Hindlimb muscle (tissue), 1 donor: ENCODE measurements around the gene CD33. TPM values are rescaled to one million over a fixed set of nuclear protein-coding genes. Genes with fewer than 3 reads are reported as not detected.

Experiments used
- DNase-seq: peaks from one replicate; pipeline ENCODE4 v3.0.0-alpha.2; 2013
- polyA plus RNA-seq: library from polyadenylated mRNA; unstranded; fragments of 120-200 nt; gene quantifications from one replicate; pipeline ENCODE4 v1.2.1, GENCODE V29; 2013; ENCODE audit not compliant: insufficient read length

The CD33 gene
- polyA plus RNA-seq, 1 donor = 4.1 TPM

- DNase-seq = peak; percentile 36
Observed at GRCh38 chr19:51259348-51260245, 34.7 kb downstream of the CD33 start.

GRCh38 chr19:51263808-51264207, 38.9 kb downstream of the CD33 start:
- no peak for DNase-seq

GRCh38 chr19:51271067-51271466, 46.2 kb downstream of the CD33 start:
- DNase-seq = no peak

GRCh38 chr19:51272183-51272810, 47.4 kb downstream of the CD33 start:
- no peak for DNase-seq

GRCh38 chr19:51274049-51274770, 49.3 kb downstream of the CD33 start:
- DNase-seq = no peak

- DNase-seq = no peak
Observed at GRCh38 chr19:51277112-51277511, 52.2 kb downstream of the CD33 start.

GRCh38 chr19:51282335-51282734, 57.5 kb downstream of the CD33 start:
- DNase-seq = no peak

- DNase-seq = no peak
Observed at GRCh38 chr19:51285682-51286081, 60.8 kb downstream of the CD33 start.

Other genes starting within 250 kb of the CD33 start
- not detected for gene KLK7, start 241.2 kb upstream of the CD33 start, polyA plus RNA-seq
- gene KLK8, start 223.5 kb upstream of the CD33 start, polyA plus RNA-seq = not detected
- not detected for gene KLK10, start 205.4 kb upstream of the CD33 start, polyA plus RNA-seq
- 0.72 TPM for gene KLK11, start 198.5 kb upstream of the CD33 start, polyA plus RNA-seq
- gene KLK12, start 190.1 kb upstream of the CD33 start, polyA plus RNA-seq = not detected
- not detected for gene KLK13, start 160.0 kb upstream of the CD33 start, polyA plus RNA-seq
- gene KLK14, start 142.2 kb upstream of the CD33 start, polyA plus RNA-seq = not detected
- 4.2 TPM for gene CTU1, start 116.7 kb upstream of the CD33 start, polyA plus RNA-seq
- gene SIGLEC9, start 100.2 kb upstream of the CD33 start, polyA plus RNA-seq = 1.1 TPM
- 0.76 TPM for gene SIGLEC7, start 82.8 kb upstream of the CD33 start, polyA plus RNA-seq
- not detected for gene SIGLECL1, start 26.0 kb downstream of the CD33 start, polyA plus RNA-seq
- 0.08 TPM for gene IGLON5, start 86.6 kb downstream of the CD33 start, polyA plus RNA-seq
- gene VSIG10L, start 117.1 kb downstream of the CD33 start, polyA plus RNA-seq = 1.3 TPM
- gene ETFB, start 141.3 kb downstream of the CD33 start, polyA plus RNA-seq = 50.3 TPM
- gene CLDND2, start 143.9 kb downstream of the CD33 start, polyA plus RNA-seq = 2.2 TPM
- 2.8 TPM for gene NKG7, start 147.6 kb downstream of the CD33 start, polyA plus RNA-seq
- gene LIM2, start 162.9 kb downstream of the CD33 start, polyA plus RNA-seq = not detected
- gene C19orf84, start 165.5 kb downstream of the CD33 start, polyA plus RNA-seq = not detected
- gene SIGLEC10, start 192.6 kb downstream of the CD33 start, polyA plus RNA-seq = 1.7 TPM
- gene SIGLEC8, start 233.4 kb downstream of the CD33 start, polyA plus RNA-seq = 0.10 TPM